Hepatocyte (in vitro differentiated cells): ENCODE data around the gene ABTB1. TPM values are rescaled to one million over a fixed set of nuclear protein-coding genes. Genes with fewer than 3 reads are reported as not detected.

ENCODE experiments used
- DNase-seq: peaks from one replicate; pipeline ENCODE4 v3.0.0-alpha.2; 2016; ENCODE audit warnings: low spot score
- H2AFZ ChIP-seq: fragments of 200-600 bp; sonication (generic); 2 replicates; pipeline ENCODE4 v1.6.0; 2016; ENCODE audit warnings: antibody characterized with exemption, mild to moderate bottlenecking
- H3K27ac ChIP-seq: fragments of 200-600 bp; sonication (generic); 2 replicates; pipeline ENCODE4 v1.5.1; 2016; ENCODE audit warnings: mild to moderate bottlenecking
- H3K27me3 ChIP-seq: fragments of 200-600 bp; sonication (generic); 2 replicates; pipeline ENCODE4 v1.6.1; 2016
- H3K36me3 ChIP-seq: fragments of 200-600 bp; sonication (generic); replicated peaks from 2 replicates; pipeline ENCODE4 v1.5.1; 2016; ENCODE audit warnings: low read depth; ENCODE audit not compliant: insufficient read depth
- H3K4me1 ChIP-seq: fragments of 200-600 bp; sonication (generic); 2 replicates; pipeline ENCODE4 v1.5.1; 2016; ENCODE audit warnings: mild to moderate bottlenecking, moderate library complexity; ENCODE audit not compliant: insufficient read depth
- H3K4me2 ChIP-seq: fragments of 200-600 bp; sonication (generic); 2 replicates; pipeline ENCODE4 v1.6.0; 2016
- H3K4me3 ChIP-seq: fragments of 200-600 bp; sonication (generic); 2 replicates; pipeline ENCODE4 v1.5.1; 2016; ENCODE audit warnings: mild to moderate bottlenecking
- H3K79me2 ChIP-seq: fragments of 200-600 bp; sonication (generic); 2 replicates; pipeline ENCODE4 v1.6.0; 2017; ENCODE audit warnings: mild to moderate bottlenecking
- H3K9me2 ChIP-seq: fragments of 200-600 bp; sonication (generic); replicated peaks from 2 replicates; pipeline ENCODE4 v1.6.0; 2017; ENCODE audit warnings: mild to moderate bottlenecking; ENCODE audit not compliant: insufficient read depth
- H3K9me3 ChIP-seq: fragments of 200-600 bp; sonication (generic); 2 replicates; pipeline ENCODE4 v1.5.1; 2016; ENCODE audit warnings: low read depth, mild to moderate bottlenecking
- H4K20me1 ChIP-seq: fragments of 200-600 bp; sonication (generic); 2 replicates; pipeline ENCODE4 v1.6.0; 2016; ENCODE audit warnings: mild to moderate bottlenecking; ENCODE audit not compliant: insufficient read depth, poor library complexity, severe bottlenecking
- CTCF ChIP-seq: fragments of 200-600 bp; sonication (generic); IDR thresholded peaks from 2 replicates; pipeline ENCODE4 v1.5.1; 2016; ENCODE audit warnings: antibody characterized with exemption, mild to moderate bottlenecking; ENCODE audit not compliant: poor library complexity
- EZH2 ChIP-seq: fragments of 200-600 bp; sonication (generic); IDR thresholded peaks from 2 replicates; pipeline ENCODE4 v1.6.1; 2016; ENCODE audit warnings: antibody characterized with exemption, mild to moderate bottlenecking, borderline replicate concordance
- EZH2phosphoT487 ChIP-seq: fragments of 200-600 bp; sonication (generic); IDR thresholded peaks from one replicate; pipeline ENCODE4 v1.6.1; 2018; ENCODE audit warnings: antibody characterized with exemption, mild to moderate bottlenecking, low read depth, moderate library complexity; ENCODE audit not compliant: unreplicated experiment, severe bottlenecking
- WGBS: methylation state at CpG from one replicate; pipeline ENCODE4 v1.1.6; 2016; ENCODE audit warnings: low lambda C conversion rate; ENCODE audit errors: missing lambda C conversion rate; 5-methylcytosine and 5-hydroxymethylcytosine counted together
- polyA plus RNA-seq: library from polyadenylated mRNA; unstranded; fragments of >200 nt; fragmentation: Nextera tagmentation; extraction: Ambion mirVana; gene quantifications from 2 replicates; pipeline ENCODE4 v1.2.1, GENCODE V29; 2016
- total RNA-seq: library from RNA; depleted of rRNA; stranded (reverse); fragments of >200 nt; gene quantifications from 2 replicates; pipeline ENCODE4 v1.2.3, GENCODE V29; 2014

ABTB1 gene
- total and polyA plus RNA-seq, 2 experiments from 2014 or later = 4.7 to 13.8 TPM

- H3K36me3 ChIP-seq = no peaks in the 10 kb centered on the region
- H3K9me2 ChIP-seq = no peaks in the 10 kb centered on the region
- H3K4me3 ChIP-seq = no peak overlapping the region
- no peak overlapping the region for H3K27ac ChIP-seq
- TF ChIP-seq EZH2 = no peak
- TF ChIP-seq CTCF = no peak
- no peak for TF ChIP-seq EZH2phosphoT487
- no peak overlapping the region for H3K4me2 ChIP-seq
- no peaks in the 10 kb centered on the region for H3K4me1 ChIP-seq
- no peak for DNase-seq
- no peaks in the 10 kb centered on the region for H3K27me3 ChIP-seq
- no peaks in the 10 kb centered on the region for H4K20me1 ChIP-seq
- H3K79me2 ChIP-seq = no peaks in the 10 kb centered on the region
- no peaks in the 10 kb centered on the region for H3K9me3 ChIP-seq
- H2AFZ ChIP-seq = no peak overlapping the region
- WGBS = 93% methylated on average over 5 of the region's 5 CpGs
Observed at GRCh38 chr3:127644641-127645370, 27.9 kb upstream of the ABTB1 start.

- H3K9me2 ChIP-seq = no peaks in the 10 kb centered on the region
- no peaks in the 10 kb centered on the region for H3K4me1 ChIP-seq
- H3K4me3 ChIP-seq = no peak overlapping the region
- H3K4me2 ChIP-seq = no peak overlapping the region
- H3K9me3 ChIP-seq = no peaks in the 10 kb centered on the region
- no peak for TF ChIP-seq CTCF
- TF ChIP-seq EZH2phosphoT487 = no peak
- no peak for TF ChIP-seq EZH2
- no peak for DNase-seq
- no peaks in the 10 kb centered on the region for H3K79me2 ChIP-seq
- WGBS = 94% methylated on average over 8 of the region's 8 CpGs
- H3K27me3 ChIP-seq = no peaks in the 10 kb centered on the region
- H2AFZ ChIP-seq = no peak overlapping the region
- no peaks in the 10 kb centered on the region for H3K36me3 ChIP-seq
- H3K27ac ChIP-seq = no peak overlapping the region
- H4K20me1 ChIP-seq = no peaks in the 10 kb centered on the region
Observed at GRCh38 chr3:127645371-127646015, 27.3 kb upstream of the ABTB1 start.

GRCh38 chr3:127646501-127647046 lies 26.2 kb upstream of the ABTB1 start:
- no peak overlapping the region for H2AFZ ChIP-seq
- H4K20me1 ChIP-seq = no peaks in the 10 kb centered on the region
- H3K27me3 ChIP-seq = no peaks in the 10 kb centered on the region
- no peak for DNase-seq
- no peaks in the 10 kb centered on the region for H3K36me3 ChIP-seq
- no peak for TF ChIP-seq CTCF
- TF ChIP-seq EZH2phosphoT487 = no peak
- no peak for TF ChIP-seq EZH2
- no peak overlapping the region for H3K27ac ChIP-seq
- H3K9me3 ChIP-seq = no peaks in the 10 kb centered on the region
- WGBS = 89% methylated on average over 10 of the region's 10 CpGs
- H3K4me1 ChIP-seq = no peaks in the 10 kb centered on the region
- no peak overlapping the region for H3K4me3 ChIP-seq
- H3K79me2 ChIP-seq = no peaks in the 10 kb centered on the region
- no peak overlapping the region for H3K4me2 ChIP-seq
- H3K9me2 ChIP-seq = no peaks in the 10 kb centered on the region
